GM19468 (cell line): ENCODE data around the gene KCNQ1.
"Not testable (repeated sequence)": the region's sequence is repeated elsewhere in the genome, so short reads cannot be mapped to it uniquely, and the experiment has no call there.

Source experiments
- ATAC-seq: cut with Tn5 transposase; IDR thresholded peaks from one replicate; pipeline ENCODE4 v1.9.1; 2021; ENCODE audit warnings: mild to moderate bottlenecking, moderate library complexity, moderate number of reproducible peaks; ENCODE audit not compliant: unreplicated experiment; ENCODE audit errors: extremely low read depth

The KCNQ1 gene

DNA sequence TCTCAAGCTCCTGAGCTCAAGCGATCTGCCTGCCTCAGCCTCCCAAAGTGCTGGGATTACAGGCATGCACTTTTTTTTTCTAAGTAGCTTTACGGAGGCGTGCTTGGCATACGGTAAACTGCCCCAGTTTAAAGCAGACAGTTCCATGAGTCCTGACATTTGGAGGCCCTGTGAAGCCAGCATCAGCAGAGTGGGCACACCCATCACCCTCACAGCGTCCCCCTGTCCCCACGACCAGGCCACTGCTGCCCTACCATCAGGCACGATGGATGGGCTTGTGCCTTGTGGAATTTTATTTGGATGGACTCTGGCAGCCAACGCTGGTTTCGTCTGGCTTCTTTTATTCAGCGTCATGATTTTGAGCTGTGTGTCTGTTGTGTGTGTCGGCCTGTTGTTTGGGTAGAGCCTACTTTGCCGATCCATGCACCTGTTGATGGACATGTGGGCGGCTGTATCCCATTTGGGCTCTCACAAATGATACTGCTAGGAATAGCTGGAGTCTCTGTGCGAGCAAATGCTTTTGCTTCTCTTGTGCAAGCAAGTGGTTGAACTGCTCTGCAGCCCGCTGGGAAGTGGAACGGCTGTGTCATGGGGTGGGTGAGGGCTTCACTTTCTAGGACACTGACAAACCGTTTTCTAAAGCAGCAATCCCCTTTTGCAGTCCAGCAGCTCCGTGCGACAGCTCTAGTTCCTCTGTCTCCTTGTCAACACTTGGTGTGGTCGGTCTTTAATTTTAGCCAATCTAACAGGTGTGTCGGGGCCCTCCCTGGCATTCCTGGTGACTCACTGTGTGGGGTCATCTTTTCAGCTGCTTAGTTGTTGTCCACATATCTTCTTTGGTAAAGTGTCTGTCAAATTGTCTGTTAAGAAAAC, 23.8 kb downstream of the KCNQ1 start:
- no peak for ATAC-seq

- no peak for ATAC-seq
Observed at GRCh38 chr11:2470495-2470894, 25.7 kb downstream of the KCNQ1 start.

- no peak for ATAC-seq
Observed at GRCh38 chr11:2471048-2471803, 26.4 kb downstream of the KCNQ1 start.

GRCh38 chr11:2471804-2472096, 26.9 kb downstream of the KCNQ1 start:
- no peak for ATAC-seq

DNA sequence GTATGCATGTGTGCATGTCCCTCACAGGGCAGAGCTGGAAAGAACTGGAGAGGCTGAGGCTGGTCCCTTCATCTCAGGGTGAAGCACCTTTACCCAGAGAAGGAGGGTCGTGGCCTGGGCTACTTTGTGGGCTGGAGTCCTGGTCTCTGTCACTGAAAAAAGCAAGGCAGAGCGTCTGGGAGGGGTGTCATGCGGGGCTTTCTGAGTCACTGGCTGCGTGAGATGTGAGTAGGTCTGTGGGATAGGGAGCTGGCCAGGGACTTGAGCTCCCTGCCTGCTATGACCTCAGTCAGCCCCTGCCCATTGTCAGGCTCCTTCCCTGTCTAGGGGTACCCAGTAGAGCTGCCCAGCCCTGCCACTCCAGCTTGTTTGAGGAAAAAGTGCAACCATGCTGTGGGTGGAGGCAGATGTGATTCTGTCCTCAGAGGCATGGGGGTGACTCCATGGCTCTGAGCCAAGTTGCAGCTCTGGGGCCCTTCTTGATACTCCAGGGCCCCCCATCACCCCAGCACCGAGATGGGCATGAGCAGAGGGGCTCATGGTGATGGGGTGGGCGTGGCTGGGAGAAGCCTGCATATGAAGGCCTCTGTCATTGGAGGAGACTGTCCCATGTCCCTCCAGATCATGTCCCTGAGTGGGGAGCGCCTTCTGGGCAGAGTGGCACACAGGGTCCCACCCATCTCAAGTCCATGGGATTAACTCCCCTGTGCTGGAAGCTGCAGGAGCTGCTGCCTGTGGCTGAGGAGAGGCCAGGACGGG, 27.8 kb downstream of the KCNQ1 start:
- no peak for ATAC-seq

DNA sequence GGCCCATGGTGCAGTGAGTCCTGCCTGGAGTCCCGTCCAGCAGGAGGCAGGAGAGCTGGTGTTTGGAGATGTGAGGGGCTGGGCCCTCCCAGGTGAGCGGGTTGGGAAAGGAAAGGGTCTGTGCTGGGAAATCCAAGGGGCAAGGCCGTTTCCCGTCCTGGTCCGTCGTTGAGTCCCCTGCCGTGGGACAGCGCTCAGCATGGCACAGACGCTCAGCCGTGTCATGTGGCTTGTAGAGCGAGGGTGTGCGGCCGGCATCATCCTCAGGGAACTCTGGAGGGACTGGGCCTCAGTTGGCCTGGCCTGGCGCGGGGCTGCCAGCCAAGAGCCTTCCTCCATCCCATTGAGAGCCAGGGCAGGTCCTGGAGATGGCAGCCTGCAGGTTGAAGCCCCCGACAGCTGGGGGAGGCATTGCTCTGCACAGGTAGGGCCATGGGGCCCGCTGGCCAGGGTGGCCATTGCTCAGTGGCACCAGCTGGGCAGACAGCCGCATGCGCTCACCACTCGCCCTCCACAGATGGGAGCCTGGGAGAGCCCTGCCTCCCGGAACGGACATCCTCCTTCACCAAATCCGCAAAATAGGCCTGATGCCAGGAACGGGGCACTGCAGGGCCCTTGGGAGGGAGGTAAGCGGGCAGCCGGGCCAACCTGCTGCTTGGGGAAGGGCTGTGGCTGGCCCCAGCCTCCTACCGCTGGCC, 28.7 kb downstream of the KCNQ1 start:
- no peak for ATAC-seq

- ATAC-seq, result no peak
Observed at GRCh38 chr11:2474059-2474901, 29.5 kb downstream of the KCNQ1 start.

- no peak for ATAC-seq
Observed at GRCh38 chr11:2475136-2475918, 30.5 kb downstream of the KCNQ1 start.

GRCh38 chr11:2477254-2477653, 32.4 kb downstream of the KCNQ1 start:
- no peak for ATAC-seq

DNA sequence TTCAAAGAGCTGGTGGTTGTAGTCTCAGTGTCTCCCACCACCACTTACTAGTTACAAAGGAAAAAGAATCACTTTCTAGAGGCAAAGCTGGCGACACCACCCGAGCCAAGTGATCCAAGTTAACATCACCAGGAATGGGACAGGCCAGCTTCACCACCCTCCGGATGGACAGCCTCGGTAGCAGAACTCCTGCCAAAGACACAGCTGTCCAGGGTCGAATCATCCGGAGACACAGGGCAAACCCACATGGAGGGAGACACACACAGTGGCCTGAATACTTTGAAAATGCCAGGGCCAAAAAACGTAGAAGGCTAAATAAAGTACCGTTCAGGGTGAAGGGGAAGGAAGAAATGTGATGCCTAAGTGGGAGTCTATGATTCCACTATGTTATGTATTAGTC, 33.1 kb downstream of the KCNQ1 start:
- no peak for ATAC-seq

GRCh38 chr11:2480067-2480873, 35.5 kb downstream of the KCNQ1 start:
- not testable (repeated sequence) for ATAC-seq

GRCh38 chr11:2480874-2481220, 36.0 kb downstream of the KCNQ1 start:
- ATAC-seq, result no peak

DNA sequence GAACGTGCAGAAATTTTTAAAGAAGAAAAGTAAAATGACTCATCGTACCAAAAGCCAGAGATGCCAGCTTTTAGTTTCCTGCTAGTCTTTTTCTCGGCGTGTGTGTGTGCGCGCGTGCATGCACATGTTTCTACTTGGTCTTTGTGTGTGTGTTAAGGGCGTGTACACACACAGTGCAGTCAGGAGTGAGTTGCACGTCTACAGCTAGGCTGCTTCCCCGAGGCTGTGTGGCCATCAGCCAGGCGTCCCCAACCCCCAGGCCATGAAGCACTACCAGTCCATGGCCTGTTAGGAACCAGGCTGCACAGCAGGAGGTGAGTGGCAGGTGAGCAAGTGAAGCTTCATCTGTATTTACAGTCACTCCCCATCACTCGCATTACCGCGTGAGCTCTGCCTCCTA, 36.4 kb downstream of the KCNQ1 start:
- no peak for ATAC-seq

DNA sequence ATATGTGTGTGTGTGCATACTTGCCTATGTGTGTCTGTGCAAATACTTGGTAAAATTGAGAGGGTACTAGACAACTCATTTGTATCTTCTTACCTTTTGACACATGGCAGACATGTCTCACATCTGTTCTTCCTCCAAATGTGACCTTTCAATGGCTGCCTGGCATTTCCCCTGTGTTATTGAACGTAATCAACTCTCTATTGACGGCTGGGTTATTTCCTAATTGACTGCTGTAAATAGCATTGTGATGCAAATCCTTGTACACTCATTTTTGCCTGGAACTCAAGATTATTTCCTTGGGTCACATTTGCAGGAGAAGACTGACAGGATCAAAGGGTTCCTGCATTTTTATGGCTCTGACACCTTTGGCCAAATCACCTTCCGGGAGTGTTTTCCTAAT, 37.4 kb downstream of the KCNQ1 start:
- no peak for ATAC-seq

- ATAC-seq, result no peak
Observed at GRCh38 chr11:2482745-2483144, 37.9 kb downstream of the KCNQ1 start.

DNA sequence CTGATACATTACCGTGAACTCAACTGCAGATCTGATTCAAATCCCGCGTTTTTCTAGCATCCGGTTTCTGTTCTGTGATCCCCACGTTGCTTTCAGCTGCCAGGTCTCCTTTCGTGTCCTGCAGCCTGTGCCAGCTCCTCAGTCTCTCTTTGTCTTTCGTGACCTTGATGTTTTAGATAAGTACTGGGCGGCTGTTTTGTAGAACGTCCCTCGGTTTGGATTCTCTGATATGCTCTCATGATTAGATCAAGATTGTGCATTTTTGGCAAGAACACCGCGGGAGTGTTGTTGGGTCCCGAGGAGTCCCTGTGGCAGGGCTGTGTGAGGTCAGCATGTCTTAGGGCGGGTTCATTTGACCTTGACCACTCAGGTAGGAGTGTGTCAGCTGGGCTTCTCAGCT, 38.6 kb downstream of the KCNQ1 start:
- no peak for ATAC-seq

DNA sequence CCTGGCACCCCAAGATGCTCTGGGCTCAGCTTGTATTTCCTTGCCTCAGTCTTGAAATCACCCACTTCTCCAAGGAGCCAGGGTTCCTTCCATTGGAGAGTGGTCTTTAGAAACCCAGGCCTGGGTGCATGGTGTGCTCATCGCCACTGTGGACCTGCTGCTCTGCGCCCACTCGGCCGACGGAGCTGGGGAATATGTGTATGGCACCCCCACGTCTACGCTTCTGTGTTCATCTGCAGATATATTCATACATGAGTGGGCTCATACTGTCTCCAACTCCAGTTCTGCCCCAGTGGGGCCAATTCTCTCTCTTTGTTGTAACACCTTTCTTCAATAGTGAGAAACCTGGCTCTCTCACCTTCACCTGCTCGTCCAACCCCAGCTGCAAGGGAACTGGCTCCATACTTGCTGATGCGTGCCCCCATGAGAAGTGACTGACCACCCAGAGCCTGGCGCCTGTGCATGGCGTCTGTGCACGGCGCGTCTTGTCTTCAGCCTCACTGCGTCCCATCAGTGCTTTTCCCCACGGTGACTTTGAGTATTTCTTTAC, 39.8 kb downstream of the KCNQ1 start:
- no peak for ATAC-seq

- ATAC-seq, result no peak
Observed at GRCh38 chr11:2488004-2488403, 43.2 kb downstream of the KCNQ1 start.
